HG03196 (cell line): ENCODE data around the gene SULT2B1.
"Not testable (repeated sequence)": the region's sequence is repeated elsewhere in the genome, so short reads cannot be mapped to it uniquely, and the experiment has no call there.

Experiments
- ATAC-seq: cut with Tn5 transposase; IDR thresholded peaks from one replicate; pipeline ENCODE4 v1.9.1; 2021; ENCODE audit not compliant: unreplicated experiment

SULT2B1 gene

GRCh38 chr19:48618278-48618915 is 66.4 kb downstream of the SULT2B1 start:
- ATAC-seq, result no peak

DNA sequence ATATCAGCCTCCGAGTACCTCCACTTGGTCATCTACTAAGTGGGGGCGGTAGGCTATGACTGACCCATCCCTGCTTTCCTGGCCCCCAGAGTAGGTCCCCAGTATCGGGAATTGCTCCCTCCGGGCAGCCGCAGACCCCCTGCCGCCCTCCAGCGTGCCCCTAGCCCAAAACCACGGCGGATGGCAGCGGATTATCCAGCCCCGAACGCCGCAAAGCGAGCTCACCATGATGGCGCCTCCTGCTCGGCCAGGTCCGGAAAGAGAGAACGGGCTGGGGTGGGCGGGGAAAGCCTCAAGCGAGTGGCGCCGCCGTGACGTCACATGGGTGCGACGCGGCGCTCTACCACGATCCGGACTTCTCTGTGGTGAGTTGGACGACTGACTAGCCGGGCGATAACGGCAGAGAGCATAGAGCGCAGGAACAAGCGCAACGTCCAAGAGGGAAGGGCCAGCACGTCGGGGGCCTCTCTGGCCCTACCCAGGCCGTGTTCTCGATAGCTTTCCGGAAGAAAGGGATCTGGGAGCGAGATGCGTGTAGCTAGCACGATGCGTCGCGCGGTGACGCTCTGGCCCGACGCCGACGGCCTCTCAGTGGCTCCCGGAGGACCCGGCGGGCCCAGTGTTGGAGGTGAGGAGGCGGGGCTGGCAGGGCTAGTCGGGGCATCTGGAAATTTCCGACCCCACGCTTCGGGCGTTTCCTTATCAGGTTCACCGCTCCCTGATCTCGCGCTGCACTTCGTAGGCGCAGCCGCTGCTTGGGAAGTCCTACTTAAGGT is 67.1 kb downstream of the SULT2B1 start, which contains the start of the genes RPL18 and SPHK2:
RPL18 (minus strand) TSS at position 263 of the 776 bp plus-strand sequence; CDS start at position 228, 35 bp downstream.
SPHK2 (plus strand) TSS at position 591 of the 776 bp plus-strand sequence. CDS start 1,009 bp downstream, outside the sequence.
- ATAC-seq, result peak; percentile 86

DNA sequence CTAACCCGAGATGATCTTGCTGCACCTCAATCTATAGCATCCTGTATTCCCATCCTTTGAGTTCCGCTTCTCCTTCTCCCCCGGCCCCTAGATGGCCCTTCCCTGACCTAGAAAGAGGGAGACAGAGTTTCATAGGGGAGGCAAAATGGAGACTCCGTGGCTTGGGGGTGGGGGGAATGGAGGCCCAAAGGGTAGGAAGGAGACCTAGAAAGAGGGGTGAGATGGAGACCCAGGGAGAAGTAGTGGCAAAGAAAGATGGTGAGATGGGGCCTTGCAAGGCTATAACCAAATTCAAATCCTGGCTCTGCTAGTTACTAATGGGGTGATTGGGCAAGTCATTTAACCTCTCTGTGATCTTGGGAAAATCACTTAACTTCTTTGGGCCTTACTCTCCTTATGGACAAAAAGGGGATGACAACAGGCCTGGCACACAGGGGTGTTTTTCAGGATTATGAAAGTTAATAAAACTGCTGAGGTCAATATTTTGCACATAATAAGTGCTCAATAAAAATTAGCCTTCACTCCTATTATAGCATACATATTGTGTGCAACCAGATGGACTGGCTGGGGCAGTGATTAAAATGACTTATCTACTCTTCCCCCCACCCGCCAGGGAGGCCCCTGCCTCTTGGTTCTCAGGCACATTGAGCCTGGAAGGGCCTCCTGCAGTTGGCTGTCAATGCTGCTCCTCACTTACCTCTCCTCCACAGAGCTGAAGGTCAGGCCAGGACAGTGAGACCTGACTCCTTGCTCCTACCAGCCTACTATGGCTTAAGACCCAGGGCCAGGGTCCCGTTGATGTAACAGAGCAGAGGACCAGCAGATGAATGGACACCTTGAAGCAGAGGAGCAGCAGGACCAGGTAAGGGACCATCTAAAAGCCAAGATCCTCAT is 68.0 kb downstream of the SULT2B1 start:
- no peak for ATAC-seq

DNA sequence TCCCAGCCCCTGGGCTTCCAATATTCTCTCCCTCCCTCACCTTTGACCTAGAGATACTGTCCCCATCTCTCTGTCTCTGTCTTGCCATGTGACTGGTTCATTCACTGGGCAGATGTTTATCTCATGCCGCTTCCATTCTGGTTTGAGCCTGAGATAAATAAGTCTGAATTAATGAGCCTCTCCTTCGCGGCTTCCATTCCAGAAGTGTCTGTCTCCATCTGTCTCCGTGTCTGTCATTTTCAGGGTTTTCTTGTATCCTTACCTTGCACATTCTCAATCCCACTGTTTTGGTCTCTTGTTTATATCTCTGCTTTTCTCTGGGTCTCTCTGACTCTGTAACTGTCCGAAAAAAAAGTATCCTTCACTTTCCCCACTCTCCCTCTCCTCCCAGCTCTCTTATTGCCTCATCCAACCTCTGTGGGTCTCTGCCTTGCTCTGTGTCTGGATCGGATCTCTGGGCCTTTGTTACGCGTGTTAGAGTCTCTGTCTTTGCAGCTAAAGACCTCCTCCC is 71.6 kb downstream of the SULT2B1 start:
- no peak for ATAC-seq

DNA sequence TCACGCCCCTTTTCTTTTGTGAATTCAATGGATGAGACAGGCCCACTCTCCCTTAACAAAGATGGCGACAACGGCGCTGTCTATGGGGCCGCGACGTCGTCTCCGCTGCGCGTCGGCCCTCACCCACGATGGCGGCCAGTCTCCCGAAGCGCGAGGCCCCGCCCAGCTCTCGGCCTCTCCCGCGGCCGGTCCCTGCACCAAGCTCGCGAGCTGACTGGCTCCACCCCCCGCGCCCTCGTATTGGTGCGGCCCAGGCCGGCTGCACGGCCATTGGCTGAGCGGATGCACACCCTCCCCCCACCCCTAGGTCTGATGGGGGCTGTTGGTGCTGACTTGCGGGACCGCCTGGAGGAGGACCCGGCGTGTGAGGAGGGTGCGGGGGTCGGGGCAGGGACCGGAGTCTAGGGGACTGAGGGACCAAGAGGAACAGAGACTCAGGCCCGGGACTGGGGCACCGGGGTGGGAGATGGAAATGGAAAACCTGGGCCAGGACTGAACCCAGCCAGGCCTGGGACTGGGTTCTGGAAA is 72.2 kb downstream of the SULT2B1 start:
- ATAC-seq, result peak; percentile 40

DNA sequence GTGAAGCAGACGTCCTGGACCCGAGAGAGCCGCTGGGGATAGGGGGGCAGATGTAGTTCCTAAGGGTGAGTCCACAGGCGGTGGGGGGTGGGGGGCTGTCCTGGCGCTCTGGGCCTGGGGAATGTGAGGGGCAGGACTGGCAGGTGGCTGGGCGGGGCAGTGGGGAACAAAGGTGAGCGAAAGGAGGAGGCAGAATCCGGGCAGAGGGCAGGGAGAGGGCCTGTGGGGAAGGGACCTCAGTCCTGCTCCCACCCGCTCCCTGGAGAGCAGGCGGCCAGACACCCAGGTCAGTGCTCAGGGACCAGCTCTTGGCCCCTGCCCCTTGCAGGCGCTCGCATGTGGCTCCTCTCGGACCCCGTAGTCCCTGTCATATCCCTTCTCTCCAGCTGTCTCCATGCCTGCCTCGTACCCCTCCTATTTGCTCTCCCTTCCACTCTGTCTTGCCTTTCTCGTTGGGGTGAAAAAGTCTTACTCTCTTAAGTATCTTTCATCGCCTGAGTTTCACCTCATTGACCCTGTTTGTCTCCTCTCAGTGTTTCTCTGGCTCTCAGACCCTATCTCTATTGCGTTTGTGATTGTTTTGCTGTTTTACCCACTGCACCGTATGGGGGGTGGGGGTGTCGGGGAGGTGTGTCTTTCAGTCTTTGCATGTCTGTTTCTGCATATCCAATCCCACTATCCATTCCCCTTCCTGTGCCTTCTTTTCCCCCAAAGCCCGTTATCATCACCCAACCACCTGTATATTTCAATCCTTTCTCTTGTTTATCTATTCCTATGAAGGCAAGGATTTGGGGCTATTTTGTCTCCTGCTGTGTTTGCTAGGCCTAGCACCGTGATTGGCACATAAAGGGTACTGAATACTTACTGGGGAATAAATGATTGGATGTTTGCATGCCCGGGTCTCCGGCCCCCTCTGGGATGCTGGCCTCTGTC is 73.1 kb downstream of the SULT2B1 start:
- no peak for ATAC-seq

GRCh38 chr19:48625891-48626327 is 73.9 kb downstream of the SULT2B1 start:
- no peak for ATAC-seq

GRCh38 chr19:48627201-48627864 is 75.4 kb downstream of the SULT2B1 start:
- ATAC-seq, result no peak

- ATAC-seq, result no peak
Measured at GRCh38 chr19:48627865-48628314, 75.9 kb downstream of the SULT2B1 start.

GRCh38 chr19:48628486-48629296 is 76.7 kb downstream of the SULT2B1 start:
- no peak for ATAC-seq

GRCh38 chr19:48629297-48629598 is 77.3 kb downstream of the SULT2B1 start:
- no peak for ATAC-seq

DNA sequence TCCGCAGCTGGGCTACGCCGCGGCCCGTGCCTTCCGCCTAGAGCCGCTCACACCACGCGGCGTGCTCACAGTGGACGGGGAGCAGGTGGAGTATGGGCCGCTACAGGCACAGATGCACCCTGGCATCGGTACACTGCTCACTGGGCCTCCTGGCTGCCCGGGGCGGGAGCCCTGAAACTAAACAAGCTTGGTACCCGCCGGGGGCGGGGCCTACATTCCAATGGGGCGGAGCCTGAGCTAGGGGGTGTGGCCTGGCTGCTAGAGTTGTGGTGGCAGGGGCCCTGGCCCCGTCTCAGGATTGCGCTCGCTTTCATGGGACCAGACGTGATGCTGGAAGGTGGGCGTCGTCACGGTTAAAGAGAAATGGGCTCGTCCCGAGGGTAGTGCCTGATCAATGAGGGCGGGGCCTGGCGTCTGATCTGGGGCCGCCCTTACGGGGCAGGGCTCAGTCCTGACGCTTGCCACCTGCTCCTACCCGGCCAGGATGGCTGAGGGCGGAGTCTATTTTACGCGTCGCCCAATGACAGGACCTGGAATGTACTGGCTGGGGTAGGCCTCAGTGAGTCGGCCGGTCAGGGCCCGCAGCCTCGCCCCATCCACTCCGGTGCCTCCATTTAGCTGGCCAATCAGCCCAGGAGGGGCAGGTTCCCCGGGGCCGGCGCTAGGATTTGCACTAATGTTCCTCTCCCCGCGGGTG is 77.8 kb downstream of the SULT2B1 start:
- ATAC-seq, result no peak

- no peak for ATAC-seq
Measured at GRCh38 chr19:48630296-48631063, 78.5 kb downstream of the SULT2B1 start.

GRCh38 chr19:48631225-48631624 is 79.3 kb downstream of the SULT2B1 start:
- ATAC-seq, result no peak

- not testable (repeated sequence) for ATAC-seq
Measured at GRCh38 chr19:48632286-48632685, 80.3 kb downstream of the SULT2B1 start.

- no peak for ATAC-seq
Measured at GRCh38 chr19:48632692-48633147, 80.7 kb downstream of the SULT2B1 start.
